Caco-2 (cell line): ENCODE data around the gene STIM2. TPM values are rescaled to one million over a fixed set of nuclear protein-coding genes. Genes with fewer than 3 reads are reported as not detected.
"Not testable (repeated sequence)": the region's sequence is repeated elsewhere in the genome, so short reads cannot be mapped to it uniquely, and the experiment has no call there.

Source experiments
- BruUV-seq: library from RNA; stranded (reverse); fragments of 400-500 nt; replicated peaks from 2 replicates; lab custom pipeline; 2021; lab: Mats Ljungman, UMichigan
- CTCF ChIA-PET: fragments of 300-600 bp; sonication (Branson Sonifier 250); formaldehyde crosslinking; loops from one replicate; lab custom pipeline; 2022; ENCODE audit warnings: antibody characterized with exemption; lab: Charles Lee
- POLR2A ChIA-PET: fragments of 300-600 bp; sonication (Branson Sonifier 250); formaldehyde crosslinking; loops from one replicate; lab custom pipeline; 2022; ENCODE audit warnings: antibody characterized with exemption; lab: Charles Lee
- DNase-seq, 2 experiments: peaks; one replicate each; pipeline versions ENCODE4 v3.0.0 to v3.0.0-alpha.2; 2020 to 2022
- H3K27me3 ChIP-seq: replicated peaks from 2 replicates; pipeline ENCODE4 v1.6.0; 2011; ENCODE audit warnings: low read length; ENCODE audit not compliant: control insufficient read depth, insufficient read depth
- H3K36me3 ChIP-seq: 2 replicates; pipeline ENCODE4 v1.5.1; 2011; ENCODE audit warnings: low read length; ENCODE audit not compliant: control insufficient read depth, insufficient read depth
- H3K4me1 ChIP-seq: fragments of 250-450 bp; sonication (Bioruptor Pico); 2 replicates; pipeline ENCODE4 v1.5.1; 2020; ENCODE audit warnings: mild to moderate bottlenecking
- H3K4me3 ChIP-seq: 2 replicates; pipeline ENCODE4 v1.5.1; 2011; ENCODE audit warnings: low read depth, mild to moderate bottlenecking, control low read depth, low read length
- H3K9me3 ChIP-seq: fragments of 250-450 bp; sonication (Bioruptor Pico); 2 replicates; pipeline ENCODE4 v1.5.1; 2020; ENCODE audit warnings: mild to moderate bottlenecking, moderate library complexity
- H3K27ac Mint-ChIP-seq: one replicate; pipeline ENCODE4 v1.8.0; 2022; ENCODE audit warnings: mixed read lengths; ENCODE audit not compliant: unreplicated experiment
- H3K27me3 Mint-ChIP-seq: one replicate; pipeline ENCODE4 v1.8.0; 2022; ENCODE audit warnings: mixed read lengths; ENCODE audit not compliant: insufficient read depth, unreplicated experiment
- H3K36me3 Mint-ChIP-seq: one replicate; pipeline ENCODE4 v1.8.0; 2022; ENCODE audit warnings: mild to moderate bottlenecking, mixed read lengths; ENCODE audit not compliant: insufficient read depth, unreplicated experiment
- H3K4me1 Mint-ChIP-seq: one replicate; pipeline ENCODE4 v1.8.0; 2022; ENCODE audit warnings: low read depth, mixed read lengths; ENCODE audit not compliant: unreplicated experiment
- H3K4me3 Mint-ChIP-seq: one replicate; pipeline ENCODE4 v1.8.0; 2022; ENCODE audit warnings: mild to moderate bottlenecking, moderate library complexity, mixed read lengths; ENCODE audit not compliant: unreplicated experiment
- H3K9me3 Mint-ChIP-seq: one replicate; pipeline ENCODE4 v1.8.0; 2022; ENCODE audit warnings: mixed read lengths; ENCODE audit not compliant: unreplicated experiment
- CTCF ChIP-seq, 2 experiments: fragments of 200-600 bp in 1 of 2; IDR thresholded peaks; 1 replicate in 1 of 2; 2 replicates in 1 of 2; pipeline versions ENCODE4 v1.5.1 to v1.8.0; 2011 to 2022; ENCODE audit warnings: antibody characterized with exemption in 1 of 2, control low read depth in 1 of 2, inconsistent platforms in 1 of 2, low read depth in 1 of 2, low read length in 1 of 2, mild to moderate bottlenecking in 1 of 2, moderate library complexity in 1 of 2; ENCODE audit not compliant: insufficient read depth in 1 of 2, severe bottlenecking in 1 of 2, unreplicated experiment in 1 of 2
- intact Hi-C: fragments of 100-400 bp; cut with micrococcal nuclease; formaldehyde crosslinking; loops from one replicate; pipeline ENCODE4 v1.10.0; 2022; ENCODE audit not compliant: unreplicated experiment
- total RNA-seq: library from RNA; stranded (reverse); gene quantifications from 2 replicates; pipeline ENCODE4 v1.2.3, GENCODE V29; 2022

Gene STIM2
- total RNA-seq, 1 experiment from 2014 or later, result 27.2 TPM

DNA sequence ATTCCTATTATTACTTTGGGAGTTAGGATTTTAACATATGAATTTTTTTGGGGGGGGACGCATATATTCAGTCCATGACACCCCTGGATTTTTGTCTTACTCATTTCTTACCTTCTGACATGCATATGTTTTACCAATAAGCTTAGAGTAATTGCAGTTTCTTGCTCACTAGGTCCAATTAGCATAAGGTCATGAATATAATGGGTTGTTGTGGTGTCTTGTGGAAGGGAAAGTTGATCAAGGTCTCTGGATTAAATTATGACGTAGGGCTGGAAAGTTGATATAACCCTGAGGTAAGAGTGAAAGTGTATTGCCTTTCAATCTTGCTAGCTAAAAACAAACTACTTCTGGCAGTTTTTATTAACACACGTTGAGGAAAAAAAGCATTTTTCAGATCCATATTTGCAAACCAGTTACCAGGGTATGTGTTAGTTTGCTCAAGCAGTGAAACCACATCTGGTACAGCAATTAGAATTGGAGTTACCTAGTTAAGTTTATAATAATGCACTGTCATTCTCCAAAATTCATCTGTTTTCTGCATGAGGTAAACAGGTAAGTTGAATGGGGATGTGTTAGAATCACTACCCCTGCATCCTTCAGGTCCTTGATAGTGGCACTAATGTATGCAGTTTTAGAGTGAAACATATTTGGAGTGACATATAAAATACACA lies 32.0 kb downstream of the STIM2 start:
- Mint-ChIP-seq H3K4me3 (no peak overlapping the region), H3K9me3 (peaks cover 8% of the 10 kb centered on the region), H3K4me1 (no peaks in the 10 kb centered on the region), H3K27me3 (no peaks in the 10 kb centered on the region), H3K36me3 (no peaks in the 10 kb centered on the region), H3K27ac (no peak overlapping the region)
- DNase-seq, result no peak
- BruUV-seq, result no TSS peak
- TF ChIP-seq CTCF (IDR thresholded peaks at IDR 0.05; ENCODE audit: insufficient read depth in 1 of 2, low read depth in 1 of 2, low read length in 1 of 2, severe bottlenecking in 1 of 2, unreplicated experiment in 1 of 2), result no peak
- intact Hi-C loops, result no loop called here
- no peaks in the 10 kb centered on the region for H3K4me1 ChIP-seq
- no peak overlapping the region for H3K4me3 ChIP-seq
- ChIA-PET POLR2A (no interaction called here), CTCF (no interaction called here)
- no peaks in the 10 kb centered on the region for H3K27me3 ChIP-seq
- H3K36me3 ChIP-seq, result no peaks in the 10 kb centered on the region
- no peaks in the 10 kb centered on the region for H3K9me3 ChIP-seq

DNA sequence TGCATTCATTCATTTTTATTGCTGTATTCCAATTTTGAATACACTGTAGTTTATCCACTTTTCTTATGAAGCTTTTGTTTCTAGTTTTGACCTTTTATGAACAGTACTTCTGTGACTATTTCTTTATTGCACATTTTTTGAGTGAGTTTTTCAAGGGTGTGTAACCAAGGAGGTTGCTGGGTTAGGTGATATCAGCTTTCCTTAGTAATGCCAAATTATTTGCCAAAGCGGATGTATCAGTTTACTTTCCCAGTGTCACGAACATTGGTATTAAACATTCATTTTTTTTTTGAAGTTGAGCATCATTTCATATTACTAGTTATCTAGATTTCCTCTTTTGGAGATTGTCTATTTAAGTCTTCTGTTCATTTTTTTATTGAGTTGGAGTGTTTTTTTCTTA lies 32.9 kb downstream of the STIM2 start:
- H3K4me3 ChIP-seq, result no peak overlapping the region
- H3K27me3 ChIP-seq, result no peaks in the 10 kb centered on the region
- H3K27me3 Mint-ChIP-seq, result no peaks in the 10 kb centered on the region
- ChIA-PET POLR2A (no interaction called here), CTCF (no interaction called here)
- H3K4me3 Mint-ChIP-seq, result no peak overlapping the region
- no peaks in the 10 kb centered on the region for H3K9me3 ChIP-seq
- H3K36me3 Mint-ChIP-seq, result no peaks in the 10 kb centered on the region
- H3K4me1 Mint-ChIP-seq, result no peaks in the 10 kb centered on the region
- intact Hi-C loops, result no loop called here
- BruUV-seq, result no TSS peak
- peaks cover 8% of the 10 kb centered on the region for H3K9me3 Mint-ChIP-seq
- no peak overlapping the region for H3K27ac Mint-ChIP-seq
- H3K4me1 ChIP-seq, result no peaks in the 10 kb centered on the region
- no peak for DNase-seq
- TF ChIP-seq CTCF (IDR thresholded peaks at IDR 0.05; ENCODE audit: insufficient read depth in 1 of 2, low read depth in 1 of 2, low read length in 1 of 2, severe bottlenecking in 1 of 2, unreplicated experiment in 1 of 2), result no peak
- no peaks in the 10 kb centered on the region for H3K36me3 ChIP-seq

- H3K36me3 ChIP-seq, H3K4me3 Mint-ChIP-seq, H3K27me3 Mint-ChIP-seq, H3K4me3 ChIP-seq, BruUV-seq, H3K36me3 Mint-ChIP-seq, H3K4me1 ChIP-seq, POLR2A ChIA-PET, H3K27me3 ChIP-seq, intact Hi-C loops, H3K27ac Mint-ChIP-seq, DNase-seq, CTCF ChIA-PET, H3K9me3 Mint-ChIP-seq, H3K4me1 Mint-ChIP-seq, H3K9me3 ChIP-seq: not testable (repeated sequence)
Measured at GRCh38 chr4:26894881-26895280, 34.2 kb downstream of the STIM2 start.
